Thyroid gland (tissue), 4 donors: Measurements from ENCODE around the gene UTP4.

Experiments used
- POLR2A ChIP-seq, 2 donors: fragments of 450-650 bp; IDR thresholded peaks; one replicate each; pipeline ENCODE4 v1.6.1; 2017; ENCODE audit warnings: antibody characterized with exemption in 2 of 2, mild to moderate bottlenecking in 2 of 2, moderate library complexity in 1 of 2
- TF ChIP-seq, protein P1 (sequence below), 6 experiments: fragments of 200-600 bp in 3 of 6; fragments of 450-650 bp in 3 of 6; sonication (generic) in 3 of 6; IDR thresholded peaks; one replicate each; pipeline ENCODE4 v1.5.1; 2016 to 2019; ENCODE audit warnings: antibody characterized with exemption in 6 of 6, mild to moderate bottlenecking in 2 of 6, inconsistent platforms in 1 of 6, moderate library complexity in 1 of 6

- TF ChIP-seq, protein P1, sequence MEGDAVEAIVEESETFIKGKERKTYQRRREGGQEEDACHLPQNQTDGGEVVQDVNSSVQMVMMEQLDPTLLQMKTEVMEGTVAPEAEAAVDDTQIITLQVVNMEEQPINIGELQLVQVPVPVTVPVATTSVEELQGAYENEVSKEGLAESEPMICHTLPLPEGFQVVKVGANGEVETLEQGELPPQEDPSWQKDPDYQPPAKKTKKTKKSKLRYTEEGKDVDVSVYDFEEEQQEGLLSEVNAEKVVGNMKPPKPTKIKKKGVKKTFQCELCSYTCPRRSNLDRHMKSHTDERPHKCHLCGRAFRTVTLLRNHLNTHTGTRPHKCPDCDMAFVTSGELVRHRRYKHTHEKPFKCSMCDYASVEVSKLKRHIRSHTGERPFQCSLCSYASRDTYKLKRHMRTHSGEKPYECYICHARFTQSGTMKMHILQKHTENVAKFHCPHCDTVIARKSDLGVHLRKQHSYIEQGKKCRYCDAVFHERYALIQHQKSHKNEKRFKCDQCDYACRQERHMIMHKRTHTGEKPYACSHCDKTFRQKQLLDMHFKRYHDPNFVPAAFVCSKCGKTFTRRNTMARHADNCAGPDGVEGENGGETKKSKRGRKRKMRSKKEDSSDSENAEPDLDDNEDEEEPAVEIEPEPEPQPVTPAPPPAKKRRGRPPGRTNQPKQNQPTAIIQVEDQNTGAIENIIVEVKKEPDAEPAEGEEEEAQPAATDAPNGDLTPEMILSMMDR (IDR thresholded peaks at IDR 0.05), result no peak
- no peak for TF ChIP-seq POLR2A (IDR thresholded peaks at IDR 0.05)
These were observed 518 bp upstream of the UTP4 start for GRCh38 chr16:69131839-69132423.
